Measurements from ENCODE around the gene C1R.

The C1R gene

GRCh38 chr12:7127916-7128626 lies 35.8 kb upstream of the C1R start:
- no peak for TF ChIP-seq CTCF (IDR thresholded peaks at IDR 0.05; ENCODE audit: borderline replicate concordance, insufficient read depth, low read depth, low read length)

DNA sequence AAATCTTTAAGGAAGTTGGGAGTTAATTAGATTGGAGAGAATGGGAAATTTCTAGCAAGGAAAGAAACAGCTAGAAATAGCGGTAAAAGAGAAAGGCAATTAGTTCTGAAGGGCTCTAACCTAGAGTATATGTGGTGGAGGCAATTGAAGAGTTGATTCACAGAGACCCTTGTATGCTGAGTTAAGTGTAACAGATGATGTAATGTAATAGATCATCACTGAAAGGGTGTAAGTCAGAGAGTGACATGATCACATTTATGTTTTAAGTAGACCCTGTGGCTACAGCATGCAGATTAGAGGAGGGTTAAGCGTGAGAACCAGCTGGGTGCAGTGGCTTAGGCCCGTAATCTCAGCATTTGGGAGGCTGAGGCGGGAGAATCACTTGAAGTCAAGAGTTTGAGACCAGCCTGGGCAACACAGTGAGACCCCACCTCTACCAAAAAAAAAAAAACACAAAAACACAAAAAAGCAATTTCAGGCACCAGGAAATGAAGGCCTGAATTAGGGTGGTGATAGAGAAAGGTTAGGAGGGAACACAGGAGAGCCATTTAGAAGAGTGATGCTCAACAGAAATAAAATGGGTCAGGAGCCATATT lies 33.5 kb upstream of the C1R start:
- TF ChIP-seq CTCF (IDR thresholded peaks at IDR 0.05; ENCODE audit: borderline replicate concordance, insufficient read depth, low read depth, low read length): no peak
- H3K4me3 ChIP-seq (ENCODE audit: low read depth, low read length): no peak overlapping the region

More at GRCh38 chr12:7127916-7128626, 35.8 kb upstream of the C1R start:
- no peak overlapping the region for H3K4me3 ChIP-seq (ENCODE audit: low read depth, low read length)

DNA sequence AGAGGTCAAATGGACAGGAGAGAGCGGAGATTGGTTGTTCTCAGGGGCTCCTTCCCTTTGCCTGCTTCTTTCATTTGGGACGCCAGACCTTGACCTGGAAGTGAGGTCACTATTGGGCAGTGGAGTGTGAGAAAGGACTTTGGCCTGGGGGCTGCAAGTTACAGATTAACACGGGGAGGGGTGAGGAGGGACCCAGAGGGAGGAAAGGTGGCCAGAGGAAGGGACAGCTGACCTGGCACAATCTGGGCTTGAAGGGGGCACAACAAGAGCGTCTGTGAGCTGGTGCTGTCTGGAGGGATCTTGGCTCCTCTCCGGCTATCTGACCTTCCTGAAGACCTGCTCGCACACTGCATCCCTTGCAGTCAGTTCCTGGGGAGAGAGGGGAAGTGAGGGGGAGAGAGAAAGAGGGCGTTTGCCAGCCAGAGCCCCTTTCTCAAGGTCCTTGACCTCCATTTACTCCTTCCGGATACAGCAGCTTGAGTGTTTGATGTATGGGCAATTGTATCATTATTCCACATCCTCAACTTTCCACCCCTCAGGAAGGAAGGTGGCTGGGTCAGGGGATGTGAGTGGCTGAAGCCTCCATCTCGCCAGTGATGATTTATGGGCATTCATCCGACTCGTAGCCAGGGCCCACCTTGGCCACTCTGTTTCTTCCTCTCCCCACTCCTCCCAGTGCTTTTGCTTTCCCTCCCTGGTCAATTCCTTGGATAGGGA lies 31.7 kb upstream of the C1R start:
- no peak overlapping the region for H3K4me3 ChIP-seq (ENCODE audit: low read depth, low read length)
- no peak for TF ChIP-seq CTCF (IDR thresholded peaks at IDR 0.05; ENCODE audit: borderline replicate concordance, insufficient read depth, low read depth, low read length)

DNA sequence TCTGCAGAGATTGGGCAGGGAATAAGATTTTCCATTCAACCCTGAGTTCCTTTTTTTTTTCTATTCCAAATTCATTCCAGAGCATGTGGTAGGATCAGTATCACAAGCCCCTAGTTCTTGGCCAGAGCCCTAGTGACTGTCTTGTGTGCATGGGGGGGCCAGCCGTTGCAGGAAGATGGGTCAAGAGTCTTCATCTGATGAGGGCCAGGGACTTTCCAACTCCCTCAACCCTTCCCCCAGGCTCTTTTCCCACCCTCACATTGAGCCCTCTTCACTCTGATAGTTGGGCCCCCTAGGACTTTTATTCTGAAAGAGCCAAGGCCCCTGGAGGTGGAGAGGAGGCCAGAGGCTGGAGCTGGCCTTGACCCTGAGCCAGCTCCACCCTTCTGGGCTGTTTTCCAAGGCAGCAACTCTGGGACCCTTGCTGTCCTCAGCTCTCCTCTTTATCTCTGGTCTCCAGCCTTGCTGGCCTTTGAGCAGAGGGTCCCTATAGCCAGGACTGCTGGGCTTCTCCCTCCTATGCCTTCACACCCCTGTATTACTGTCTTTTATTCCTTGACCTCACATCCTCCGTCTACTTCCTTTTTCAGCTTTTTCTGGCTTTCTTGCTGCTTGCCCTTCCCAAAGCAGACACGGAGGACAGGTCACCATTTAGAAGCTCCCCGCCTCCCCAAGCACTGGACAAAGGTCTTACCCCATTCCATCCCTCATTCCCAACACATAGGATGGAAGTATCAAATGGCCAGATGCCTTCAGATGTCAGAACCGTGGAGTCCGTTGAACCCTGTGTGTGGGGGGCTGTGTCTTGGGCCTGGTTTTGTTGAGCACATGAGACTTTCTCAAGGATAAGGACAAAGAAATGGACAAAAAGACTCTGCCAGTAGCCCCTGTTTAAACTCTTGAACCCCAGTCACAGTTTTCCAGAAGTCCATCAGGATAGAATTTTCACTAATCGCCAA lies 30.8 kb upstream of the C1R start:
- H3K4me3 ChIP-seq (ENCODE audit: low read depth, low read length): no peak overlapping the region
- no peak for TF ChIP-seq CTCF (IDR thresholded peaks at IDR 0.05; ENCODE audit: borderline replicate concordance, insufficient read depth, low read depth, low read length)

- no peak for TF ChIP-seq CTCF (IDR thresholded peaks at IDR 0.05; ENCODE audit: borderline replicate concordance, insufficient read depth, low read depth, low read length)
- no peak overlapping the region for H3K4me3 ChIP-seq (ENCODE audit: low read depth, low read length)
These were observed 29.1 kb upstream of the C1R start for GRCh38 chr12:7121324-7121723.

- TF ChIP-seq CTCF (IDR thresholded peaks at IDR 0.05; ENCODE audit: borderline replicate concordance, insufficient read depth, low read depth, low read length): no peak
- H3K4me3 ChIP-seq (ENCODE audit: low read depth, low read length): no peak overlapping the region
These were observed 27.9 kb upstream of the C1R start for GRCh38 chr12:7120166-7120565.
